BLaER1 (cell line): ENCODE results near the gene COPZ2.

ENCODE experiments used
- H3K27ac ChIP-seq: shearing (Covaris generic); formaldehyde crosslinking; 2 replicates; pipeline ENCODE4 v1.8.1; 2022
- H3K27me3 ChIP-seq: shearing (Covaris generic); formaldehyde crosslinking; 2 replicates; pipeline ENCODE4 v1.8.1; 2022
- H3K36me3 ChIP-seq: shearing (Covaris generic); formaldehyde crosslinking; 2 replicates; pipeline ENCODE4 v1.8.1; 2022
- H3K4me1 ChIP-seq: shearing (Covaris generic); formaldehyde crosslinking; 2 replicates; pipeline ENCODE4 v1.8.1; 2022
- H3K4me2 ChIP-seq: shearing (Covaris generic); formaldehyde crosslinking; 2 replicates; pipeline ENCODE4 v1.8.1; 2022
- H3K4me3 ChIP-seq: shearing (Covaris generic); formaldehyde crosslinking; 2 replicates; pipeline ENCODE4 v1.8.1; 2022
- H3K9ac ChIP-seq: shearing (Covaris generic); formaldehyde crosslinking; 2 replicates; pipeline ENCODE4 v1.8.1; 2022
- H3K9me3 ChIP-seq: shearing (Covaris generic); formaldehyde crosslinking; 2 replicates; pipeline ENCODE4 v1.8.1; 2022
- H4K20me1 ChIP-seq: shearing (Covaris generic); formaldehyde crosslinking; 2 replicates; pipeline ENCODE4 v1.8.1; 2022
- Cebpa-rat ChIP-seq: shearing (Covaris generic); IDR thresholded peaks from 2 replicates; pipeline ENCODE4 v1.8.1; 2022

COPZ2 gene

DNA sequence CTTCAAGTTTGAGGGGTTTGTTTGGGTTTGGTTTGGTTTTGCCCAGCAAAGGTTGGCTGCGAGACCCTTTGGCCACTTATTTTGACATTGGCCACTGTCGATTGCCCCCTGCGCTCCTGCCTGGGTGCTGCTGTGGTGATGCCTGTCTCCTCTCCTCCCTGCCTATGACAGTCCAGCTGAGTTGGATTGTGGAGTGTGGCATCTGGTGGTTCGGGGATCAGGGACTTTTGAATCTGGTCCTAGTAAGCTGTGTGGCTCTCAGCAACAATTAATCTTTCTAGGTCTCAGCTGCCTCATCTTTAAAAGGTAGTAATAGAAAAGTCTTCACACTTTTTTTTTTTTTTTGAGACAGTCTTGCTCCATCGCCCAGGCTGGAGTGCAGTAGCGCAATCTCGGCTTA, 39.6 kb downstream of the COPZ2 start:
- no peak for TF ChIP-seq Cebpa-rat
- no peak overlapping the region for H3K4me2 ChIP-seq

GRCh38 chr17:47997586-47997985, 40.0 kb downstream of the COPZ2 start:
- H3K27ac ChIP-seq, result no peak overlapping the region
- no peaks in the 10 kb centered on the region for H3K36me3 ChIP-seq
- H3K4me3 ChIP-seq, result no peak overlapping the region
- H3K4me2 ChIP-seq, result no peak overlapping the region
- no peaks in the 10 kb centered on the region for H3K27me3 ChIP-seq
- no peak for TF ChIP-seq Cebpa-rat
- no peak overlapping the region for H3K9ac ChIP-seq
- no peaks in the 10 kb centered on the region for H3K9me3 ChIP-seq
- peaks cover 11% of the 10 kb centered on the region for H3K4me1 ChIP-seq
- H4K20me1 ChIP-seq, result no peaks in the 10 kb centered on the region

More for the DNA sequence above, 39.6 kb downstream of the COPZ2 start:
- no peaks in the 10 kb centered on the region for H3K9me3 ChIP-seq
- no peaks in the 10 kb centered on the region for H3K36me3 ChIP-seq
- no peak overlapping the region for H3K9ac ChIP-seq
- no peak overlapping the region for H3K27ac ChIP-seq
- H3K4me3 ChIP-seq, result no peak overlapping the region
- no peaks in the 10 kb centered on the region for H3K27me3 ChIP-seq
- H4K20me1 ChIP-seq, result no peaks in the 10 kb centered on the region
- H3K4me1 ChIP-seq, result peaks cover 16% of the 10 kb centered on the region

DNA sequence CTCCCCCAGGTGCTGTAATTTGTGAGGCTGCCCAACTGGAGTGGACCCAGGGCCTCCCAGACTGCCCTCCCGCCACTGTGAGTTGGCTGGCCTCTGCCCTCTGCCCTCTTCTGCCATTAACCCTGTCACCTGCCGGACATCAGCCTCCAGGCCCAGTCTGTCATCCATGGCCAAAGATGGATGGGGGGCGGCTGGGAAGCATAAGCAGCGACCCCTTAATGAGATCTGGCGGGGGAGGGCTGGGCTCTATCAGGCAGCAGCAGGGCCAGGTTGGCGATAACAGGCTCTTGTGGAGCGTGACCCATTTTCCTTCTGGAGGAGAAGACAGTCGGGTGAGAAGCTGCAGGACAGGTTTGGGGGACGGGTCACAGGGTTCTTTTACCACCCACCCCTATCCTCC, 41.4 kb downstream of the COPZ2 start:
- no peak overlapping the region for H3K27ac ChIP-seq
- no peak overlapping the region for H3K4me2 ChIP-seq
- no peaks in the 10 kb centered on the region for H4K20me1 ChIP-seq
- no peak overlapping the region for H3K9ac ChIP-seq
- no peak for TF ChIP-seq Cebpa-rat
- no peaks in the 10 kb centered on the region for H3K36me3 ChIP-seq
- no peaks in the 10 kb centered on the region for H3K27me3 ChIP-seq
- no peak overlapping the region for H3K4me3 ChIP-seq
- no peaks in the 10 kb centered on the region for H3K9me3 ChIP-seq
- peaks cover 6% of the 10 kb centered on the region; the same call in 1 of the 2 replicates for H3K4me1 ChIP-seq

DNA sequence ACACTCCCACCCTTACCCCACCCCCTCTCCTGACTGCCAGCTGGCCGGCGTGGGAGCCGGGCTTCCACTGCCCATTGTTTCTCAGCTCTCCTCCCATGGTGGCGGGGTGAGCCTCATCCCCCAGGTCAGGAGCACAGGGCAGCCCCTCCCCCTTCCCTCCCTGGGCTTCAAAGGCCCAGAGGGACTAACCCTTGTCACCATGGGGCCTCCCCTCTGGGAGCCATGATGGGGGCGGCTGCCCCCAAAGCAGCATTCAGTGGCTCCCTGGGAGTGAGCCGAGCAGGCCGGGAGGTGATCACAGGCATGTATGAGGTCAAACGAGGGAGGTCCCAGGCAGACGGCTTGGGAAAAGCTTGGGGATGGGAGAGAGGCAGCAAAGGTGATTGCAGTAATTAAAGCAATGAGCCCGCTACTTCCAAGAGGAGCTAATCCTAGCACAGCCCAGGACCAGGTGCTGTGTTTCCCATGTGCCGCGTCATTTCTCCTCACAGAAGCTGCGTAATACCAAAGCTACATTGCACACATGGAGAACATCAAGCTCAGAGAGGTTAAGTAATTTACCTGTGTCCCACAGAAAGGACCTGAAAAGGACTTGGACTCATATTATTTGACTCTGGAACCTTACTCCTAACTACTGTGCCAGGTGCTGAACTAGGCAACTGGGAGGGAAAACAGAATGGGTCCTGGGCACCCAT, 42.2 kb downstream of the COPZ2 start:
- H4K20me1 ChIP-seq, result no peaks in the 10 kb centered on the region
- no peaks in the 10 kb centered on the region for H3K9me3 ChIP-seq
- no peaks in the 10 kb centered on the region for H3K36me3 ChIP-seq
- no peak for TF ChIP-seq Cebpa-rat
- H3K4me3 ChIP-seq, result no peak overlapping the region
- H3K27ac ChIP-seq, result no peak overlapping the region
- H3K4me2 ChIP-seq, result no peak overlapping the region
- no peaks in the 10 kb centered on the region for H3K27me3 ChIP-seq
- no peak overlapping the region for H3K9ac ChIP-seq
- H3K4me1 ChIP-seq, result peaks cover 8% of the 10 kb centered on the region; the same call in 1 of the 2 replicates

- Histone ChIP-seq H3K4me2 (no peak overlapping the region), H3K27ac (no peak overlapping the region), H3K4me1 (peaks cover 8% of the 10 kb centered on the region; the same call in 1 of the 2 replicates), H3K27me3 (no peaks in the 10 kb centered on the region), H3K9ac (no peak overlapping the region), H3K36me3 (no peaks in the 10 kb centered on the region), H3K9me3 (no peaks in the 10 kb centered on the region), H4K20me1 (no peaks in the 10 kb centered on the region), H3K4me3 (no peak overlapping the region)
- no peak for TF ChIP-seq Cebpa-rat
Observed at GRCh38 chr17:47994724-47995123, 42.9 kb downstream of the COPZ2 start.

GRCh38 chr17:47993964-47994363, 43.6 kb downstream of the COPZ2 start:
- no peaks in the 10 kb centered on the region for H3K36me3 ChIP-seq
- no peaks in the 10 kb centered on the region for H3K27me3 ChIP-seq
- peaks cover 8% of the 10 kb centered on the region; the same call in 1 of the 2 replicates for H3K4me1 ChIP-seq
- TF ChIP-seq Cebpa-rat, result no peak
- no peaks in the 10 kb centered on the region for H3K9me3 ChIP-seq
- H3K4me2 ChIP-seq, result no peak overlapping the region
- no peak overlapping the region for H3K9ac ChIP-seq
- H3K4me3 ChIP-seq, result no peak overlapping the region
- no peaks in the 10 kb centered on the region for H4K20me1 ChIP-seq
- H3K27ac ChIP-seq, result no peak overlapping the region

- no peak for TF ChIP-seq Cebpa-rat
Observed at GRCh38 chr17:47993031-47993564, 44.5 kb downstream of the COPZ2 start.

DNA sequence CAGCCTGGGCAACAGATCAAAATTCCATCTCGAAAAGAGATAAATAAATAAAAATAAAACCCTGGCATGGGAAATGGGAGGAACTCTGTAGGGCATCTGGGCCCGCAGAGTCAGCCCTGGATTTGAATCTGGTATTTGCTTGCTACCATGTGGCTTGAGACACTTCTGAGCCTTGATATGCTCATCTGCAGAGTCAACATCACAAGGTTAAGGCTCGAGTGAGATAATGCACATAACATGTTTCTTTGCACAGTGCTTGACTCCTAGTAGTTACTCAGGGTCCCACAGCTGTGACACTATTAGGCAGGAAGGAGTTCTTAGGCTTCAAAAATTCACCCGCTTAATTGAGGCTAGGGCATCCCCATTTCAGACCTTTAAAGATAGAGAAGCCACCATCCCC, 45.4 kb downstream of the COPZ2 start:
- TF ChIP-seq Cebpa-rat, result no peak
- no peak overlapping the region for H3K4me3 ChIP-seq
- H3K27me3 ChIP-seq, result no peaks in the 10 kb centered on the region
- H3K9ac ChIP-seq, result no peak overlapping the region
- no peak overlapping the region for H3K27ac ChIP-seq
- no peak overlapping the region for H3K4me2 ChIP-seq
- no peaks in the 10 kb centered on the region for H3K36me3 ChIP-seq
- no peaks in the 10 kb centered on the region for H3K9me3 ChIP-seq
- H4K20me1 ChIP-seq, result no peaks in the 10 kb centered on the region
- H3K4me1 ChIP-seq, result peaks cover 13% of the 10 kb centered on the region; the same call in 1 of the 2 replicates

More at GRCh38 chr17:47993031-47993564, 44.5 kb downstream of the COPZ2 start:
- Histone ChIP-seq H3K4me2 (no peak overlapping the region), H3K9ac (no peak overlapping the region), H4K20me1 (no peaks in the 10 kb centered on the region), H3K27ac (no peak overlapping the region), H3K4me3 (no peak overlapping the region), H3K27me3 (no peaks in the 10 kb centered on the region), H3K4me1 (peaks cover 8% of the 10 kb centered on the region; the same call in 1 of the 2 replicates), H3K36me3 (no peaks in the 10 kb centered on the region), H3K9me3 (no peaks in the 10 kb centered on the region)

- peaks cover 13% of the 10 kb centered on the region; the same call in 1 of the 2 replicates for H3K4me1 ChIP-seq
- H3K4me3 ChIP-seq, result no peak overlapping the region
- TF ChIP-seq Cebpa-rat, result no peak
- no peaks in the 10 kb centered on the region for H3K36me3 ChIP-seq
- no peaks in the 10 kb centered on the region for H3K27me3 ChIP-seq
- no peaks in the 10 kb centered on the region for H3K9me3 ChIP-seq
- no peaks in the 10 kb centered on the region for H4K20me1 ChIP-seq
- H3K27ac ChIP-seq, result no peak overlapping the region
- H3K4me2 ChIP-seq, result no peak overlapping the region
- no peak overlapping the region for H3K9ac ChIP-seq
Observed at GRCh38 chr17:47990962-47991731, 46.5 kb downstream of the COPZ2 start.

GRCh38 chr17:47989700-47990099, 47.9 kb downstream of the COPZ2 start:
- Histone ChIP-seq H3K9me3 (no peaks in the 10 kb centered on the region), H4K20me1 (no peaks in the 10 kb centered on the region), H3K9ac (no peak overlapping the region), H3K27ac (no peak overlapping the region), H3K4me2 (no peak overlapping the region), H3K4me1 (peaks cover 13% of the 10 kb centered on the region; the same call in 1 of the 2 replicates), H3K36me3 (peaks cover 11% of the 10 kb centered on the region), H3K27me3 (no peaks in the 10 kb centered on the region), H3K4me3 (no peak overlapping the region)
- TF ChIP-seq Cebpa-rat, result no peak
